ENCODE results near the gene CYB5D1. TPM values are rescaled to one million over a fixed set of nuclear protein-coding genes. Genes with fewer than 3 reads are reported as not detected.
A peak's percentile ranks its signal among the peaks of the same experiment; 100 is the strongest.

Gene CYB5D1
- total RNA-seq, 4 donors from 2014 or later, result 14.9 to 29.5 (median 23.5) TPM

GRCh38 chr17:7845359-7846062, 12.3 kb upstream of the CYB5D1 start:
- TF ChIP-seq, protein P1, sequence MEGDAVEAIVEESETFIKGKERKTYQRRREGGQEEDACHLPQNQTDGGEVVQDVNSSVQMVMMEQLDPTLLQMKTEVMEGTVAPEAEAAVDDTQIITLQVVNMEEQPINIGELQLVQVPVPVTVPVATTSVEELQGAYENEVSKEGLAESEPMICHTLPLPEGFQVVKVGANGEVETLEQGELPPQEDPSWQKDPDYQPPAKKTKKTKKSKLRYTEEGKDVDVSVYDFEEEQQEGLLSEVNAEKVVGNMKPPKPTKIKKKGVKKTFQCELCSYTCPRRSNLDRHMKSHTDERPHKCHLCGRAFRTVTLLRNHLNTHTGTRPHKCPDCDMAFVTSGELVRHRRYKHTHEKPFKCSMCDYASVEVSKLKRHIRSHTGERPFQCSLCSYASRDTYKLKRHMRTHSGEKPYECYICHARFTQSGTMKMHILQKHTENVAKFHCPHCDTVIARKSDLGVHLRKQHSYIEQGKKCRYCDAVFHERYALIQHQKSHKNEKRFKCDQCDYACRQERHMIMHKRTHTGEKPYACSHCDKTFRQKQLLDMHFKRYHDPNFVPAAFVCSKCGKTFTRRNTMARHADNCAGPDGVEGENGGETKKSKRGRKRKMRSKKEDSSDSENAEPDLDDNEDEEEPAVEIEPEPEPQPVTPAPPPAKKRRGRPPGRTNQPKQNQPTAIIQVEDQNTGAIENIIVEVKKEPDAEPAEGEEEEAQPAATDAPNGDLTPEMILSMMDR (IDR thresholded peaks at IDR 0.05), result no peak
- TF ChIP-seq POLR2A (IDR thresholded peaks at IDR 0.05), result no peak
- 79 to 84% methylated on average over 14 to 15 of the region's 15 CpGs for WGBS, 2 donors
- Histone ChIP-seq H3K27ac (peak overlapping the region in 2 of 3 donors; percentile 97 to 98), H3K9me3 (no peaks in the 10 kb centered on the region), H3K27me3 (no peaks in the 10 kb centered on the region), H3K4me3 (replicated peaks in 1 of 3) (peak overlapping the region in 1 of 3 donors; percentile 67), H3K4me1 (peaks cover 21 to 22% of the 10 kb centered on the region in 2 donors), H3K36me3 (peaks cover 48 to 50% of the 10 kb centered on the region in 2 donors)
- DNase-seq, result no peak
- intact Hi-C loops (cut with DNase I), result loop anchor here (10.0 kb wide), 1 partner anchor 299 kb away; no protein-coding TSS in a partner anchor

- TF ChIP-seq, protein P1 (IDR thresholded peaks at IDR 0.05), result no peak
- TF ChIP-seq POLR2A (IDR thresholded peaks at IDR 0.05), result no peak
- Histone ChIP-seq H3K27me3 (no peaks in the 10 kb centered on the region), H3K36me3 (peaks cover 48 to 57% of the 10 kb centered on the region in 2 donors), H3K27ac (no peak overlapping the region), H3K9me3 (no peaks in the 10 kb centered on the region), H3K4me3 (replicated peaks in 1 of 3) (no peak overlapping the region), H3K4me1 (peaks cover 14 to 18% of the 10 kb centered on the region in 2 donors)
- no peak for DNase-seq
- 91 to 95% methylated on average over 19 to 20 of the region's 22 CpGs for WGBS, 2 donors
- intact Hi-C loops (cut with DNase I), result loop anchor here (10.0 kb wide), 1 partner anchor 299 kb away; no protein-coding TSS in a partner anchor
Measured at GRCh38 chr17:7846063-7846735, 11.6 kb upstream of the CYB5D1 start.

- Histone ChIP-seq H3K27ac (no peak overlapping the region), H3K4me1 (peaks cover 16 to 18% of the 10 kb centered on the region in 2 donors), H3K9me3 (no peaks in the 10 kb centered on the region), H3K27me3 (no peaks in the 10 kb centered on the region), H3K4me3 (replicated peaks in 1 of 3) (no peak overlapping the region), H3K36me3 (peaks cover 49 to 58% of the 10 kb centered on the region in 2 donors)
- 89 to 92% methylated on average over 24 to 32 of the region's 34 CpGs for WGBS, 2 donors
- TF ChIP-seq, protein P1 (IDR thresholded peaks at IDR 0.05), result no peak
- TF ChIP-seq POLR2A (IDR thresholded peaks at IDR 0.05), result no peak
- intact Hi-C loops (cut with DNase I), result loop anchor here (10.0 kb wide), 1 partner anchor 298 kb away; no protein-coding TSS in a partner anchor
- no peak for DNase-seq
Measured at GRCh38 chr17:7846765-7847661, 10.8 kb upstream of the CYB5D1 start.

- Histone ChIP-seq H3K9me3 (no peaks in the 10 kb centered on the region), H3K27me3 (no peaks in the 10 kb centered on the region), H3K4me3 (replicated peaks in 1 of 3) (no peak overlapping the region), H3K36me3 (peaks cover 60 to 63% of the 10 kb centered on the region in 2 donors), H3K27ac (no peak overlapping the region), H3K4me1 (peaks cover 11 to 20% of the 10 kb centered on the region in 2 donors)
- intact Hi-C loops (cut with DNase I), result loop anchor here (10.0 kb wide), 1 partner anchor 297 kb away; no protein-coding TSS in a partner anchor
- whole genome bisulfite sequencing, 2 donors, result 88% methylated on average over 19 to 20 of the region's 20 CpGs
- DNase-seq, result no peak
- no peak for TF ChIP-seq POLR2A (IDR thresholded peaks at IDR 0.05)
- TF ChIP-seq, protein P1 (IDR thresholded peaks at IDR 0.05), result no peak
Measured at GRCh38 chr17:7848131-7848579, 9.6 kb upstream of the CYB5D1 start.

Measured in thyroid gland (tissue), 4 donors.